Kidney (tissue), 14 donors: ENCODE data around the gene GPR152. TPM values are rescaled to one million over a fixed set of nuclear protein-coding genes. Genes with fewer than 3 reads are reported as not detected.
A peak's percentile ranks its signal among the peaks of the same experiment; 100 is the strongest.

ENCODE experiments used
- DNase-seq, 5 donors: peaks; one replicate each; pipeline ENCODE4 v3.0.0-alpha.2; 2013 to 2020
- FAIRE-seq: peaks from 2 replicates; lab custom pipeline; 2012; peaks lifted over from hg19 to GRCh38; lab: Jason Lieb, UNC
- H3K27ac ChIP-seq, 2 donors: one replicate each; pipeline ENCODE4 v1.7.0; 2013; ENCODE audit warnings: low read depth in 2 of 2, low read length in 2 of 2, inconsistent platforms in 1 of 2
- H3K27me3 ChIP-seq: one replicate; pipeline ENCODE4 v1.7.1; 2013; ENCODE audit warnings: low read length, inconsistent platforms; ENCODE audit not compliant: control insufficient read depth, insufficient read depth
- H3K36me3 ChIP-seq, 3 donors: one replicate each; pipeline versions ENCODE4 v1.7.0 to v1.7.1; 2013; ENCODE audit warnings: low read length in 3 of 3, control low read depth in 1 of 3, inconsistent platforms in 1 of 3; ENCODE audit not compliant: insufficient read depth in 3 of 3, control insufficient read depth in 2 of 3
- H3K4me1 ChIP-seq, 3 donors: one replicate each; pipeline versions ENCODE4 v1.7.0 to v1.7.1; 2013; ENCODE audit warnings: low read length in 3 of 3, inconsistent platforms in 1 of 3, low read depth in 1 of 3; ENCODE audit not compliant: control insufficient read depth in 2 of 3, insufficient read depth in 2 of 3
- H3K4me3 ChIP-seq, 3 donors: one replicate each; pipeline versions ENCODE4 v1.7.0 to v1.8.1; 2013; ENCODE audit warnings: low read length in 3 of 3, control low read depth in 1 of 3, inconsistent platforms in 1 of 3
- H3K9ac ChIP-seq, 3 donors: one replicate each; pipeline versions ENCODE4 v1.7.0 to v1.7.1; 2013; ENCODE audit warnings: low read length in 3 of 3, control low read depth in 1 of 3, inconsistent platforms in 1 of 3
- H3K9me3 ChIP-seq, 3 donors: one replicate each; pipeline versions ENCODE4 v1.7.0 to v1.7.1; 2013; ENCODE audit warnings: low read length in 3 of 3, control low read depth in 1 of 3, inconsistent platforms in 1 of 3; ENCODE audit not compliant: control insufficient read depth in 2 of 3, insufficient read depth in 1 of 3
- CTCF ChIP-seq: IDR thresholded peaks from 3 replicates; pipeline ENCODE4 v1.5.1; 2012; ENCODE audit warnings: mild to moderate bottlenecking, moderate library complexity, borderline replicate concordance; ENCODE audit not compliant: insufficient read depth; ENCODE audit errors: extremely low read depth
- intact Hi-C: fragments of 100-400 bp; cut with DNase I; formaldehyde crosslinking; loops from one replicate; pipeline ENCODE4 v1.11.1; 2022
- polyA plus RNA-seq: library from polyadenylated mRNA; stranded (reverse); fragments of 350-450 nt; fragmentation: Illumina TruSeq; extraction: RNeasy Lipid Tissue Mini Kit (QIAGEN cat#74804); gene quantifications from one replicate; pipeline ENCODE4 v1.2.3, GENCODE V29; 2014; ENCODE audit warnings: low read depth, low replicate concordance; ENCODE audit not compliant: insufficient read depth
- total RNA-seq: library from RNA; stranded (reverse); fragmentation: NEBNext Ultra II Directional; extraction: Animal tissue kit (Norgen Biotek cat#: 25700); gene quantifications from one replicate; pipeline ENCODE4 v1.2.1, GENCODE V29; 2021
- donor health status: control.
- donor health status: control.
- donor health status: control.
- donor health status: control.
- donor health status: control.
- donor health status: DM: yes; HTN: yes; CAD: no.
- donor health status: Normal renal cell carcinoma (clear cell type).

The GPR152 gene
- total and polyA plus RNA-seq, 2 donors from 2014 or later = not detected

DNA sequence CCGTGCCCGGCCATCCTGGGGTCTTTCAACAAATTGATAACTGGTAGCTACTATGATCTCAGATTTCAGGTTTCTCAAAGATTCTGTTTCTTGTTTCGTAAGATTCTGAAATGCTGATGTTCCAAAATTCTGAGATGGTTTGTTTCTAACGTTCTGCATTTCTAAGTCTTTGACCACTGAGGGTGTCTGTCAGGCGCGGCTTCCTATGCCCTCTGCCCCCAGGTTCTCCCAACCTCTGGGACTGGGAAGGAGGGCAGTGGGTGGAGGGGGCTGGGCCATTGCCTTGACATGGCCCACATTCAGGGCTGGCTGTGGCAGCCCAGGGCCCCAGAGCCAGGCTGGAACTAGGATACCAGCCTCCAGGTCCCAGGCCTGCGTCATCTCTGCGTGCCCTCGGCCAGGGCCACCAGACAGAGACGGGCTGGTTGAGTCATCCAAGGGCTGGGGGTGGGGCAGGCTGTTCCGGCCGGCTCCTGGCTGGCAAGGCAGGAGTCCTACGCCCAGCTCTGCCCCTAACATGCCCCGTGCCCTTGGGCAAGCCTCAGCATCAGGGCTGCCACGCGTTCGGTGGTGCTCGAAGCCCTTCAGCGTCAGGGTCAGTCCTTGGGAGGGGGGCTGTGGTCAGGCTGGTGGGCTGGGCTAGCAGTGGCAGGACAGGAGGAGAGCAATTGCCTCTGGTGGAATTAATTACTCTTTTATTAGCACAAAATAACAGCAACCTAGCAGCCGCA lies 11.3 kb upstream of the GPR152 start:
- intact Hi-C loops = no loop called here
- H3K27me3 ChIP-seq = no peaks in the 10 kb centered on the region
- no peaks in the 10 kb centered on the region for H3K9me3 ChIP-seq
- peak overlapping the region in 1 of 3 donors; percentile 81 for H3K4me3 ChIP-seq
- peak overlapping the region in 1 of 3 donors; percentile 48 for H3K9ac ChIP-seq
- peak in 2 of 5 donors; percentile 78 to 95 for DNase-seq
- H3K4me1 ChIP-seq = peaks cover 0 to 21% (median 12%) of the 10 kb centered on the region in 3 donors
- no peaks in the 10 kb centered on the region for H3K36me3 ChIP-seq
- no peak for FAIRE-seq
- H3K27ac ChIP-seq = peak overlapping the region; percentile 86 to 93
- no peak for TF ChIP-seq CTCF

GRCh38 chr11:67463186-67463585 lies 10.7 kb upstream of the GPR152 start:
- H3K4me1 ChIP-seq = peaks cover 0 to 18% (median 8%) of the 10 kb centered on the region in 3 donors
- DNase-seq (peak in 1 of 5 donors; percentile 66), FAIRE-seq (no peak)
- intact Hi-C loops = no loop called here
- H3K27me3 ChIP-seq = no peaks in the 10 kb centered on the region
- H3K27ac ChIP-seq = no peak overlapping the region
- no peak overlapping the region for H3K4me3 ChIP-seq
- H3K9me3 ChIP-seq = no peaks in the 10 kb centered on the region
- TF ChIP-seq CTCF = no peak
- no peaks in the 10 kb centered on the region for H3K36me3 ChIP-seq
- H3K9ac ChIP-seq = no peak overlapping the region

GRCh38 chr11:67458266-67458665 lies 5.7 kb upstream of the GPR152 start:
- intact Hi-C loops = no loop called here
- DNase-seq (no peak), FAIRE-seq (no peak)
- Histone ChIP-seq H3K9me3 (no peaks in the 10 kb centered on the region), H3K9ac (no peak overlapping the region), H3K36me3 (no peaks in the 10 kb centered on the region), H3K4me1 (no peaks in the 10 kb centered on the region), H3K4me3 (no peak overlapping the region), H3K27ac (no peak overlapping the region), H3K27me3 (no peaks in the 10 kb centered on the region)
- TF ChIP-seq CTCF = no peak
